Measurements from ENCODE around the gene SNTG2.
A peak's percentile ranks its signal among the peaks of the same experiment; 100 is the strongest.

The SNTG2 gene

GRCh38 chr2:1236606-1237005 is 286.0 kb downstream of the SNTG2 start:
- TF ChIP-seq ZFX (IDR thresholded peaks at IDR 0.05; ENCODE audit: borderline replicate concordance): no peak
- no peak for TF ChIP-seq CTCF (IDR thresholded peaks at IDR 0.05)
- no peak overlapping the region for H3K27ac ChIP-seq

GRCh38 chr2:1237783-1238182 is 287.1 kb downstream of the SNTG2 start:
- H3K27ac ChIP-seq: no peak overlapping the region
- TF ChIP-seq CTCF (IDR thresholded peaks at IDR 0.05) (no peak), ZFX (IDR thresholded peaks at IDR 0.05; ENCODE audit: borderline replicate concordance) (no peak)

GRCh38 chr2:1238598-1239138 is 288.0 kb downstream of the SNTG2 start:
- TF ChIP-seq CTCF (IDR thresholded peaks at IDR 0.05) (no peak), ZFX (IDR thresholded peaks at IDR 0.05; ENCODE audit: borderline replicate concordance) (no peak)
- H3K27ac ChIP-seq: no peak overlapping the region

- H3K27ac ChIP-seq: no peak overlapping the region
- TF ChIP-seq ZFX (IDR thresholded peaks at IDR 0.05; ENCODE audit: borderline replicate concordance) (no peak), CTCF (IDR thresholded peaks at IDR 0.05) (no peak)
Measured at GRCh38 chr2:1245193-1245592, 294.5 kb downstream of the SNTG2 start.

- TF ChIP-seq CTCF (IDR thresholded peaks at IDR 0.05) (peak; percentile 22; the same call in 1 of the 2 replicates), ZFX (IDR thresholded peaks at IDR 0.05; ENCODE audit: borderline replicate concordance) (no peak)
- no peak overlapping the region for H3K27ac ChIP-seq
Measured at GRCh38 chr2:1246239-1246638, 295.6 kb downstream of the SNTG2 start.

- TF ChIP-seq CTCF (IDR thresholded peaks at IDR 0.05): no peak
- no peak for TF ChIP-seq ZFX (IDR thresholded peaks at IDR 0.05; ENCODE audit: borderline replicate concordance)
- no peak overlapping the region for H3K27ac ChIP-seq
Measured at GRCh38 chr2:1246991-1247390, 296.3 kb downstream of the SNTG2 start.

GRCh38 chr2:1248187-1248586 is 297.5 kb downstream of the SNTG2 start:
- TF ChIP-seq CTCF (IDR thresholded peaks at IDR 0.05): no peak
- no peak for TF ChIP-seq ZFX (IDR thresholded peaks at IDR 0.05; ENCODE audit: borderline replicate concordance)
- H3K27ac ChIP-seq: no peak overlapping the region

Data from 22Rv1 (cell line).